ENCODE data around the gene KRT36. TPM values are rescaled to one million over a fixed set of nuclear protein-coding genes. Genes with fewer than 3 reads are reported as not detected.

Gene KRT36
- polyA plus RNA-seq, 1 donor (not counting 4 experiments of a cell fraction or from before 2014, with no cell fraction given): not detected

DNA sequence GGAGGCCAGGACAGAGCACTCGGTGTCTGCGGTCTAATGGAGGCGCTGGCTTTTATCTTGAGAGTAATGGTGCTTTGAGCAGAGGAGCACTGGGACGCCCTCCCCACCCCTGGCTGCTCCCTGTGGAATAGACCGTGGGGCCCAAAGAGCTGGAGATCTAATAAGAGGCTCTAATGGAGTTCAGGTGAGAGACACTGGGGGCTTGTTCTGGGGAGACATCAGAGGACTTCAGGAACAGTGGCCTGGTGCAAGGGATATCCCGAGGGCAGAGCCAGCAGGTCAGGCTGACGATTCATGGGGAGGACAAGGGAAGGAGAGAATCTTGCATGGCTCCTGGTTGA is 47.9 kb upstream of the KRT36 start:
- H3K79me2 ChIP-seq (ENCODE audit: control insufficient read depth, insufficient read depth, low read length): no peaks in the 10 kb centered on the region
- dilution Hi-C loops (cut with MboI; ENCODE audit: extremely low pct_ligation_motif_present, low sequenced_read_pairs): no loop called here
- H3K4me2 ChIP-seq (ENCODE audit: control insufficient read depth, extremely low read depth, insufficient read depth, low read depth, low read length): peak overlapping the region; percentile 55
- H3K9me3 ChIP-seq (ENCODE audit: control insufficient read depth, low read depth, low read length): no peaks in the 10 kb centered on the region
- no peaks in the 10 kb centered on the region for H3K9me1 ChIP-seq (ENCODE audit: control insufficient read depth, extremely low read depth, insufficient read depth, low read length)
- H3K4me1 ChIP-seq (ENCODE audit: control insufficient read depth, extremely low read depth, insufficient read depth, low read length): peaks cover 55% of the 10 kb centered on the region
- FAIRE-seq: no peak
- H3K9ac ChIP-seq (ENCODE audit: control insufficient read depth, extremely low read depth, insufficient read depth, low read length): no peak overlapping the region
- no peaks in the 10 kb centered on the region for H4K20me1 ChIP-seq (ENCODE audit: control insufficient read depth, extremely low read depth, insufficient read depth, low read length)
- TF ChIP-seq EZH2 (IDR thresholded peaks at IDR 0.05; ENCODE audit: low read length): no peak
- H3K36me3 ChIP-seq (ENCODE audit: control insufficient read depth in 2 of 2, extremely low read depth in 1 of 2, insufficient read depth in 2 of 2, low read length in 2 of 2): no peaks in the 10 kb centered on the region
- H3K4me3 ChIP-seq (ENCODE audit: control insufficient read depth in 2 of 3, extremely low read depth in 1 of 3, insufficient read depth in 2 of 3, low read depth in 1 of 3, low read length in 3 of 3): no peak overlapping the region
- no peaks in the 10 kb centered on the region for H3K27me3 ChIP-seq (ENCODE audit: control insufficient read depth, extremely low read depth, insufficient read depth, low read length)
- no peak overlapping the region for H2AFZ ChIP-seq (ENCODE audit: control insufficient read depth, low read length)
- H3K27ac ChIP-seq (ENCODE audit: control insufficient read depth, insufficient read depth, low read length): no peak overlapping the region
- DNase-seq (ENCODE audit: low read depth, low spot score): no peak

DNA sequence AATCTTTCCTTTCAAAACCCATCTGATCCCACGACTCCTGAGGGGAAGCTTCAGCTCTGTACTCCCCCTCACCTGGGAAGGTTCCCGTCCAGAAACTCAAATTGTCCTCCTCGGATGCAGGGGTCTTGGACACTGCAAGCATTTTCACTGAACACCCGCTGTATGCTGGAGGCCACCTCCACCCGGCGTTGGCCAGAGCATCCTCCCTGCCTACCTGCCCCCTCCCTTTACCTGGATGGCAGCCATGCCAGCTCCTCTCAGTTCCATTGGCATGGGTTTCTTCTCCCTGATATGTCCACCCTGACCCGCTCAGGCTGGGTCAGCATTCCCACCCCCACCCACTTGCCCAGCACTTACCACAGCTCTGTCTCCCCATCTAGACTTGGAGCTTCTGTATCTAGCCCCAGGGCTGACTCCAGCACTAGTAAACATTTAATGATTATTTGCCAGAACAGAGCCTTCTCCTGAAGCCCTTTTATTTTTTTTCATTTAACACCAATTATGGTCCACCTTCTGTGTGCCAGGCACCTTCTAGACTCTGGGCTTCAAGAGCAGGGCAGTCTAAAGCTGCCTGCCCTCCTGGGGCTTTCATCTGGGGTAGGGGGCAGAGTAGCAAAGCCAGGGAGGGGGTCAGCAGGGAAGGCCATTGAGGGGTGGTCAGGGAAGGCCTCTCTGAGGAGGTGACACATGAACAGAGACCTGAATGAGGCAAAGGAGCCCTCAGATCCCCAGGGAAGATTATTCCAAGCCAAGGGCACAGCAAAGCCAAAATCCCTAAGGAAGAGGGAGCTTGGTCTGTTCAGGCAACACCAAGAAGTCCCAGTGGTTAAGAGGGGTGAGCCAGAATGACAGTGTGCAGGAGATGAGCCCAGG is 47.3 kb upstream of the KRT36 start:
- dilution Hi-C loops (cut with MboI; ENCODE audit: extremely low pct_ligation_motif_present, low sequenced_read_pairs): no loop called here
- Histone ChIP-seq H3K9ac (ENCODE audit: control insufficient read depth, extremely low read depth, insufficient read depth, low read length) (no peak overlapping the region), H3K4me1 (ENCODE audit: control insufficient read depth, extremely low read depth, insufficient read depth, low read length) (peaks cover 55% of the 10 kb centered on the region), H3K27me3 (ENCODE audit: control insufficient read depth, extremely low read depth, insufficient read depth, low read length) (no peaks in the 10 kb centered on the region), H3K4me2 (ENCODE audit: control insufficient read depth, extremely low read depth, insufficient read depth, low read depth, low read length) (peak overlapping the region; percentile 55), H3K79me2 (ENCODE audit: control insufficient read depth, insufficient read depth, low read length) (no peaks in the 10 kb centered on the region), H2AFZ (ENCODE audit: control insufficient read depth, low read length) (no peak overlapping the region), H3K9me1 (ENCODE audit: control insufficient read depth, extremely low read depth, insufficient read depth, low read length) (no peaks in the 10 kb centered on the region), H3K36me3 (ENCODE audit: control insufficient read depth in 2 of 2, extremely low read depth in 1 of 2, insufficient read depth in 2 of 2, low read length in 2 of 2) (no peaks in the 10 kb centered on the region), H3K4me3 (ENCODE audit: control insufficient read depth in 2 of 3, extremely low read depth in 1 of 3, insufficient read depth in 2 of 3, low read depth in 1 of 3, low read length in 3 of 3) (no peak overlapping the region), H3K9me3 (ENCODE audit: control insufficient read depth, low read depth, low read length) (no peaks in the 10 kb centered on the region), H3K27ac (ENCODE audit: control insufficient read depth, insufficient read depth, low read length) (no peak overlapping the region), H4K20me1 (ENCODE audit: control insufficient read depth, extremely low read depth, insufficient read depth, low read length) (no peaks in the 10 kb centered on the region)
- TF ChIP-seq CTCF (optimal IDR thresholded peaks at IDR 0.05 in 1 of 3, IDR thresholded peaks at IDR 0.05 in 1 of 3, conservative IDR thresholded peaks at IDR 0.05 in 1 of 3; ENCODE audit: extremely low read depth in 1 of 3, insufficient read depth in 2 of 3, low read length in 3 of 3) (no peak), EZH2 (IDR thresholded peaks at IDR 0.05; ENCODE audit: low read length) (no peak)
- DNase-seq (ENCODE audit: low read depth, low spot score) (no peak), FAIRE-seq (no peak)
